BJ (cell line): Measurements from ENCODE around the gene CDK4. TPM values are rescaled to one million over a fixed set of nuclear protein-coding genes. Genes with fewer than 3 reads are reported as not detected.

Source experiments
- CTCF ChIA-PET: fragments of 350-600 bp; formaldehyde crosslinking; extraction: SDS; loops from one replicate; lab custom pipeline; 2021; ENCODE audit warnings: antibody characterized with exemption, inconsistent platforms; lab: Yijun Ruan, JAX
- POLR2A ChIA-PET: fragments of 300-600 bp; sonication (Branson Sonifier 250); formaldehyde crosslinking; extraction: SDS; loops from one replicate; lab custom pipeline; 2021; ENCODE audit warnings: antibody characterized with exemption; lab: Charles Lee
- DNase-seq: peaks from one replicate; pipeline ENCODE4 v3.0.0-alpha.2; 2011; ENCODE audit warnings: low read depth
- H3K27me3 ChIP-seq: 2 replicates; pipeline ENCODE4 v1.6.0; 2011; ENCODE audit warnings: low read length; ENCODE audit not compliant: control insufficient read depth, insufficient read depth
- H3K36me3 ChIP-seq: 2 replicates; pipeline ENCODE4 v1.5.1; 2011; ENCODE audit warnings: low read length; ENCODE audit not compliant: control insufficient read depth, insufficient read depth
- H3K4me3 ChIP-seq: 2 replicates; pipeline ENCODE4 v1.5.1; 2011; ENCODE audit warnings: low read depth, mild to moderate bottlenecking, control low read depth, low read length
- polyA plus RNA-seq: library from polyadenylated mRNA; depleted of rRNA; stranded (reverse); fragments of >200 nt; gene quantifications from 2 replicates; pipeline ENCODE4 v1.2.3, GENCODE V29; 2011
- TF ChIP-seq, protein P1 (sequence below): IDR thresholded peaks from 2 replicates; pipeline ENCODE4 v1.5.1; 2011; ENCODE audit warnings: low read depth, mild to moderate bottlenecking, control low read depth, inconsistent platforms, low read length, moderate library complexity; ENCODE audit not compliant: insufficient read depth

The CDK4 gene
- polyA plus RNA-seq, 1 experiment: 293 TPM

GRCh38 chr12:57734591-57734990 lies 17.5 kb downstream of the CDK4 start:
- H3K4me3 ChIP-seq: no peak overlapping the region
- no peak for DNase-seq
- TF ChIP-seq, protein P1, sequence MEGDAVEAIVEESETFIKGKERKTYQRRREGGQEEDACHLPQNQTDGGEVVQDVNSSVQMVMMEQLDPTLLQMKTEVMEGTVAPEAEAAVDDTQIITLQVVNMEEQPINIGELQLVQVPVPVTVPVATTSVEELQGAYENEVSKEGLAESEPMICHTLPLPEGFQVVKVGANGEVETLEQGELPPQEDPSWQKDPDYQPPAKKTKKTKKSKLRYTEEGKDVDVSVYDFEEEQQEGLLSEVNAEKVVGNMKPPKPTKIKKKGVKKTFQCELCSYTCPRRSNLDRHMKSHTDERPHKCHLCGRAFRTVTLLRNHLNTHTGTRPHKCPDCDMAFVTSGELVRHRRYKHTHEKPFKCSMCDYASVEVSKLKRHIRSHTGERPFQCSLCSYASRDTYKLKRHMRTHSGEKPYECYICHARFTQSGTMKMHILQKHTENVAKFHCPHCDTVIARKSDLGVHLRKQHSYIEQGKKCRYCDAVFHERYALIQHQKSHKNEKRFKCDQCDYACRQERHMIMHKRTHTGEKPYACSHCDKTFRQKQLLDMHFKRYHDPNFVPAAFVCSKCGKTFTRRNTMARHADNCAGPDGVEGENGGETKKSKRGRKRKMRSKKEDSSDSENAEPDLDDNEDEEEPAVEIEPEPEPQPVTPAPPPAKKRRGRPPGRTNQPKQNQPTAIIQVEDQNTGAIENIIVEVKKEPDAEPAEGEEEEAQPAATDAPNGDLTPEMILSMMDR: no peak
- H3K36me3 ChIP-seq: no peaks in the 10 kb centered on the region
- ChIA-PET POLR2A (no interaction called here), CTCF (interaction anchor here (1.3 to 4.4 kb wide), 3 partner anchors 9 to 151 kb away, joined by 3 to 58 read pairs (median 10); no protein-coding TSS in a partner anchor)
- H3K27me3 ChIP-seq: peaks cover 36% of the 10 kb centered on the region

DNA sequence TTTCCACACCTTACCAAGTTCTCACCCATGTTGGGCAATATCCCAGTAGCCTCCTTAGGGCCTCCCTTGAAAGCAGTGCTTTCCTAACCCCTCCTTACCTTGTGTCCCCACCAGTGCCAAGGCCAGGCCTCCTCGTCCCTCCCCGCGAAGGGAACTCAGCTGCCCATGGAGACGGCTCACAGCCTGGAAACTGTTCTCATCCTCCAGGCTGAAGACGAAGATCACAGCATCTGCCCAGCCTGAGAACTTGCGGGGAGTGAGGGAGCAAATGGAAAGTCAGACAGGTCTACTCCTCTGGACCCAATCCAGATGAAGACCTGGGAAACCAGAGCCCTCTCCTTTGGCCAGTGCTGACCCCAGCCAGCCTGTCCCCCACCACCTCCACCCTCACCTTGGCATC lies 18.2 kb downstream of the CDK4 start:
- no peak overlapping the region for H3K4me3 ChIP-seq
- CTCF ChIA-PET: interaction anchor here (1.0 to 2.8 kb wide), 2 partner anchors 11 to 150 kb away, joined by 3 to 10 read pairs; partner anchors contain the start of gene TSPAN31
- peaks cover 31% of the 10 kb centered on the region for H3K27me3 ChIP-seq
- H3K36me3 ChIP-seq: no peaks in the 10 kb centered on the region
- POLR2A ChIA-PET: no interaction called here
- TF ChIP-seq, protein P1: no peak
- DNase-seq: no peak

DNA sequence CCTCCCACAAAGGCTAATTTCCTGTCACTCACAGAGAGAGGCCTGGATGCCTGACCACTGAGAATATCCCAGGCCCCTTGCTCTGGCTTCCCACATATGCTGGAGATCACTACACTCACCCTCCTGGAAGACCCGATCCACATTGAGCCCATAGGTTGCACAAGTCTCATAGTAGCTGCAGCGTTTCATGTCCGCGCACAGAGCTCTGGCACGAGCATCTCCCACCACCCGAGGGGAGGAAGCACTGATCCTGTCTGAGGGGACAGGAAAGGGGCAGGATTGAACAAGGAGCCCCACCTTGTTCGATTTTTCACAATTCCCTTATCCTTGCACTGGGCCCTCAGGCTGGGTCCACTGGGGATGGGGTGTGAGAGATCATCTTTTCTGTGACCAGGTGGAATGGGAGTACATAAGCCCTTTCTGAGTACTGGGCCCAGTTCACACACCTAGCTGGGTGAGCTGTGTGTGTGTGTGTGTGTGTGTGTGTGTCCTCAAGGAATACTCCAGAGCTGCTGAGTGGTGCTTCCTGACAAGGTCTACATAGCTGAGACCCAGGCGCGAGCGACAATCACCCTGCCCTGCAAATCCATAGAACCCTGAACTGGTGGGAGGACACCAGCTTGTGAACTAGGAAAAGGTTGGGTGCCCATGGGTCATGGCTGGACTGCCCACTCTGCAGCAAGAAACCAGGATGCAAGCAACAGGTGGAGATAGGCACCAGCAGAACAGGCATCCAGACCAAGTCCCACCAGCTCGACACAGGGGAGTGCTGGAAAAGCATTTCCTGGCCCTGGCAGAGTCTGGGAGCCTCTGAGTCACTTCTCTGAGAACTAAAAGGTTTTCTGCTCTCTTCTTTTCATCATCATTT lies 19.1 kb downstream of the CDK4 start:
- CTCF ChIA-PET: interaction anchor here (0.9 to 2.8 kb wide), 3 partner anchors 12 to 171 kb away, joined by 3 to 10 read pairs (median 4); partner anchors contain the start of gene TSPAN31
- TF ChIP-seq, protein P1: no peak
- peaks cover 28% of the 10 kb centered on the region for H3K27me3 ChIP-seq
- DNase-seq: no peak
- H3K4me3 ChIP-seq: no peak overlapping the region
- POLR2A ChIA-PET: no interaction called here
- no peaks in the 10 kb centered on the region for H3K36me3 ChIP-seq

DNA sequence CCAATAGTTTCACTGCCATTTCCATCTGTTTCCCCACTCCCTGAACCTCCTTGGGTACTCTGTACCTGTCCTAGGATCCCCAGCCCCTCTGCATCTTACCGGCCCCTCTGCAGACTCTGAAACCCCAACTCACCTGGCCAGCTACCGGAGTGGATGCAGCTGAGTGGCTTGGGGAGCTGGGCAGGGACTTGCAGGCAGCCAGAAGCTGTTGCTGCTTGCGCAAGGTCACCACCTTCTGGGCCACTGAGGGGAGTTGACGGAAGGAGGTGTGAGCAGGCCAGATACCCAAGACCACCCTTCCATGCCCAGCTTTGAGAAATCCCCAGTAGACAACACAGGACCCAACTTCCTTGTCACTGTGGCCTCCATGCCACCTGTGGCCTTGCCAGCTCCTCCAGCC lies 19.8 kb downstream of the CDK4 start:
- TF ChIP-seq, protein P1: no peak
- peaks cover 24% of the 10 kb centered on the region for H3K27me3 ChIP-seq
- DNase-seq: no peak
- H3K36me3 ChIP-seq: peaks cover 3% of the 10 kb centered on the region
- CTCF ChIA-PET: interaction anchor here (0.9 to 2.8 kb wide), 2 partner anchors 148 to 172 kb away, joined by 4 to 10 read pairs; no protein-coding TSS in a partner anchor
- H3K4me3 ChIP-seq: no peak overlapping the region
- POLR2A ChIA-PET: no interaction called here

DNA sequence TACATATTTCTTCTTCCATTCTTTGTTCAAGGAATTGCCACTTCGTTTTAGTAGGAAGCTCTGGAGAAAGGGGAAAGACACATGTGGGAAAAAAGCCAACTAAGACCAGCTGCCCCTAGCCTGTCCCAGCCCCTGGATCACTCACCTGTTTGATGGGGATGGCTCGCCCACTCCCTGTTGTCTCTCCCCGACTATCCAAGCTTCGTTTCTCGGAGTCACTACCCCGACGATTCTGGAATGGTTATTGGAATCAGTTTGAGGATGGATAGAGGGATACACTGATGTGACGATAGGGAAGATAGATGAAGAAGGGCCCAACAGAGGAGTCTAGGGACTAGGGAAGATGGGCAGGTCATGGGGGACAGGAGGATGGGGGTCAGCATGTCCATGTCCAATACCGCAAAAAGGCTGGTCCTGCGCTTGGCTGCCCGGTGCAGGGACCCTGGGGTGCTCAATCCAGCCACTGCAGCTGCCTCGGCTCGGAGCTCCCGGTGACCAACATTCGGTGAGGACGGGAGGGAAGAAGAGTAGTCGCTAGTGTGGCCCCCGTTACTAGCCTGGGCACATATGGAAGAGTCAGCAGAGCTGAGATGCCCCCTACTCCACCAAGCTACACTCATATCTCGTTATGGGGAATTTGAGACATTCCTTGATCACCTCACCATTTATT lies 20.6 kb downstream of the CDK4 start:
- H3K4me3 ChIP-seq: no peak overlapping the region
- peaks cover 4% of the 10 kb centered on the region for H3K36me3 ChIP-seq
- H3K27me3 ChIP-seq: peaks cover 17% of the 10 kb centered on the region
- CTCF ChIA-PET: interaction anchor here (0.8 to 1.8 kb wide), 3 partner anchors 8 to 172 kb away, joined by 3 to 5 read pairs (median 4); no protein-coding TSS in a partner anchor
- POLR2A ChIA-PET: no interaction called here
- no peak for DNase-seq
- TF ChIP-seq, protein P1: no peak
